ENCODE results near the gene DHRS9. TPM values are rescaled to one million over a fixed set of nuclear protein-coding genes. Genes with fewer than 3 reads are reported as not detected.

DHRS9 gene
- total and polyA plus RNA-seq, 2 donors (not counting 1 experiment from before 2014, with no cell fraction given), result 0.25 to 0.94 TPM

GRCh38 chr2:169066897-169067296 lies 2.5 kb upstream of the DHRS9 start:
- Histone ChIP-seq H3K4me1 (ENCODE audit: control insufficient read depth in 2 of 2, insufficient read depth in 2 of 2, low read length in 2 of 2) (peaks cover under 1 to 4% of the 10 kb centered on the region in 2 donors), H3K79me2 (ENCODE audit: control insufficient read depth, insufficient read depth, low read length) (no peaks in the 10 kb centered on the region), H3K9ac (ENCODE audit: low read length) (no peak overlapping the region), H3K27me3 (replicated peaks in 1 of 4; ENCODE audit: control extremely low read depth in 1 of 4, control insufficient read depth in 3 of 4, insufficient read depth in 4 of 4, low read length in 3 of 4) (no peaks in the 10 kb centered on the region), H3K36me3 (replicated peaks in 1 of 2; ENCODE audit: control extremely low read depth in 1 of 2, control insufficient read depth in 1 of 2, extremely low read depth in 1 of 2, insufficient read depth in 2 of 2, low read length in 1 of 2) (no peaks in the 10 kb centered on the region), H3K9me3 (ENCODE audit: control extremely low read depth in 1 of 3, control insufficient read depth in 2 of 3, insufficient read depth in 1 of 3, low read length in 2 of 3) (no peaks in the 10 kb centered on the region), H4K20me1 (ENCODE audit: control insufficient read depth, insufficient read depth, low read length, poor library complexity, severe bottlenecking) (no peaks in the 10 kb centered on the region), H3K4me2 (replicated peaks; ENCODE audit: low read depth, low read length, poor library complexity, severe bottlenecking) (no peak overlapping the region), H2AFZ (ENCODE audit: insufficient read depth, low read depth, low read length, poor library complexity, severe bottlenecking) (no peak overlapping the region), H3K27ac (ENCODE audit: low read length in 2 of 2) (no peak overlapping the region), H3K4me3 (ENCODE audit: control extremely low read depth in 1 of 5, extremely low read depth in 1 of 5, insufficient read depth in 1 of 5, low read depth in 2 of 5, low read length in 4 of 5) (no peak overlapping the region)
- H3K27me3 Mint-ChIP-seq, result no peaks in the 10 kb centered on the region
- TF ChIP-seq CTCF (IDR thresholded peaks at IDR 0.05), result no peak
- TF ChIP-seq EZH2 (IDR thresholded peaks at IDR 0.05; ENCODE audit: borderline replicate concordance, insufficient read depth, low read depth, low read length, poor library complexity, severe bottlenecking), result no peak
- no peak overlapping the region for H3K27ac Mint-ChIP-seq
- ChIA-PET CTCF (interaction anchor here (1.5 kb wide), 1 partner anchor 65 kb away, joined by 3 read pairs; no protein-coding TSS in a partner anchor), POLR2A (no interaction called here)
- ATAC-seq (ENCODE audit: low read depth), result no peak
- WGBS (ENCODE audit: insufficient coverage), result no CpG with 5 or more reads among the region's 1 CpG
- no peak overlapping the region for H3K4me3 Mint-ChIP-seq
- no peak for DNase-seq
- intact Hi-C loops (cut with micrococcal nuclease), result no loop called here
- peaks cover 4% of the 10 kb centered on the region for H3K4me1 Mint-ChIP-seq
- no peaks in the 10 kb centered on the region for H3K9me3 Mint-ChIP-seq (ENCODE audit: insufficient read depth)

GRCh38 chr2:169069833-169070232 lies 470 bp downstream of the DHRS9 start:
- no peak for ATAC-seq (ENCODE audit: low read depth)
- Mint-ChIP-seq H3K27ac (no peak overlapping the region), H3K4me3 (no peak overlapping the region), H3K27me3 (no peaks in the 10 kb centered on the region), H3K4me1 (peaks cover 28% of the 10 kb centered on the region), H3K9me3 (ENCODE audit: insufficient read depth) (no peaks in the 10 kb centered on the region)
- TF ChIP-seq CTCF (IDR thresholded peaks at IDR 0.05) (no peak), EZH2 (IDR thresholded peaks at IDR 0.05; ENCODE audit: borderline replicate concordance, insufficient read depth, low read depth, low read length, poor library complexity, severe bottlenecking) (no peak)
- Histone ChIP-seq H3K27ac (ENCODE audit: low read length in 2 of 2) (no peak overlapping the region), H4K20me1 (ENCODE audit: control insufficient read depth, insufficient read depth, low read length, poor library complexity, severe bottlenecking) (no peaks in the 10 kb centered on the region), H3K9ac (ENCODE audit: low read length) (no peak overlapping the region), H3K79me2 (ENCODE audit: control insufficient read depth, insufficient read depth, low read length) (no peaks in the 10 kb centered on the region), H3K9me3 (ENCODE audit: control extremely low read depth in 1 of 3, control insufficient read depth in 2 of 3, insufficient read depth in 1 of 3, low read length in 2 of 3) (no peaks in the 10 kb centered on the region), H3K27me3 (replicated peaks in 1 of 4; ENCODE audit: control extremely low read depth in 1 of 4, control insufficient read depth in 3 of 4, insufficient read depth in 4 of 4, low read length in 3 of 4) (no peaks in the 10 kb centered on the region), H3K4me3 (ENCODE audit: control extremely low read depth in 1 of 5, extremely low read depth in 1 of 5, insufficient read depth in 1 of 5, low read depth in 2 of 5, low read length in 4 of 5) (no peak overlapping the region), H3K36me3 (replicated peaks in 1 of 2; ENCODE audit: control extremely low read depth in 1 of 2, control insufficient read depth in 1 of 2, extremely low read depth in 1 of 2, insufficient read depth in 2 of 2, low read length in 1 of 2) (no peaks in the 10 kb centered on the region), H3K4me1 (ENCODE audit: control insufficient read depth in 2 of 2, insufficient read depth in 2 of 2, low read length in 2 of 2) (peaks cover 14 to 28% of the 10 kb centered on the region in 2 donors), H3K4me2 (replicated peaks; ENCODE audit: low read depth, low read length, poor library complexity, severe bottlenecking) (no peak overlapping the region), H2AFZ (ENCODE audit: insufficient read depth, low read depth, low read length, poor library complexity, severe bottlenecking) (no peak overlapping the region)
- no CpG with 5 or more reads among the region's 2 CpGs for WGBS (ENCODE audit: insufficient coverage)
- no peak for DNase-seq
- intact Hi-C loops (cut with micrococcal nuclease), result no loop called here
- POLR2A ChIA-PET, result no interaction called here
- CTCF ChIA-PET, result no interaction called here

Measured in B cell (primary cell).